Thoracic aorta (tissue), 2 donors: ENCODE measurements around the gene LAMC3. TPM values are rescaled to one million over a fixed set of nuclear protein-coding genes. Genes with fewer than 3 reads are reported as not detected.

ENCODE experiments used
- ATAC-seq: fragments of 150-250 bp; one replicate; pipeline ENCODE4 v1.8.0; 2017; ENCODE audit warnings: low read depth; ENCODE audit not compliant: insufficient number of reproducible peaks, low FRiP score
- DNase-seq: peaks from one replicate; pipeline ENCODE4 v3.0.0-alpha.2; 2020; ENCODE audit warnings: low spot score
- H3K27ac ChIP-seq, 2 donors: fragments of 200-600 bp; sonication (generic); 1 replicate in 1 of 2; 2 replicates in 1 of 2; pipeline ENCODE4 v1.5.1; 2016; ENCODE audit warnings: mild to moderate bottlenecking in 2 of 2, moderate library complexity in 2 of 2
- H3K27me3 ChIP-seq: fragments of 200-600 bp; sonication (generic); replicated peaks from 2 replicates; pipeline ENCODE4 v1.6.0; 2016; ENCODE audit warnings: mild to moderate bottlenecking; ENCODE audit not compliant: insufficient read depth
- H3K36me3 ChIP-seq: fragments of 200-600 bp; sonication (generic); one replicate; pipeline ENCODE4 v1.5.1; 2016
- H3K4me1 ChIP-seq, 2 donors: fragments of 200-600 bp; sonication (generic); 1 replicate in 1 of 2; 2 replicates in 1 of 2; pipeline versions ENCODE4 v1.5.1 to v1.6.0; 2016; ENCODE audit warnings: low read depth in 2 of 2, mild to moderate bottlenecking in 1 of 2; ENCODE audit not compliant: control insufficient read depth in 1 of 2
- H3K4me3 ChIP-seq: fragments of 200-600 bp; sonication (generic); 2 replicates; pipeline ENCODE4 v1.5.1; 2016; ENCODE audit warnings: mild to moderate bottlenecking
- H3K9me3 ChIP-seq: fragments of 200-600 bp; sonication (generic); 2 replicates; pipeline ENCODE4 v1.5.1; 2016
- CTCF ChIP-seq: fragments of 200-600 bp; sonication (generic); IDR thresholded peaks from one replicate; pipeline ENCODE4 v1.5.1; 2019; ENCODE audit warnings: antibody characterized with exemption
- total RNA-seq, 2 donors: library from RNA; depleted of rRNA; stranded (reverse); fragments of >200 nt; gene quantifications; one replicate each; pipeline versions ENCODE4 v1.1.0 to v1.2.3, GENCODE V29; 2016

The LAMC3 gene
- total RNA-seq, 2 donors from 2014 or later, result 0.54 to 2.8 TPM

DNA sequence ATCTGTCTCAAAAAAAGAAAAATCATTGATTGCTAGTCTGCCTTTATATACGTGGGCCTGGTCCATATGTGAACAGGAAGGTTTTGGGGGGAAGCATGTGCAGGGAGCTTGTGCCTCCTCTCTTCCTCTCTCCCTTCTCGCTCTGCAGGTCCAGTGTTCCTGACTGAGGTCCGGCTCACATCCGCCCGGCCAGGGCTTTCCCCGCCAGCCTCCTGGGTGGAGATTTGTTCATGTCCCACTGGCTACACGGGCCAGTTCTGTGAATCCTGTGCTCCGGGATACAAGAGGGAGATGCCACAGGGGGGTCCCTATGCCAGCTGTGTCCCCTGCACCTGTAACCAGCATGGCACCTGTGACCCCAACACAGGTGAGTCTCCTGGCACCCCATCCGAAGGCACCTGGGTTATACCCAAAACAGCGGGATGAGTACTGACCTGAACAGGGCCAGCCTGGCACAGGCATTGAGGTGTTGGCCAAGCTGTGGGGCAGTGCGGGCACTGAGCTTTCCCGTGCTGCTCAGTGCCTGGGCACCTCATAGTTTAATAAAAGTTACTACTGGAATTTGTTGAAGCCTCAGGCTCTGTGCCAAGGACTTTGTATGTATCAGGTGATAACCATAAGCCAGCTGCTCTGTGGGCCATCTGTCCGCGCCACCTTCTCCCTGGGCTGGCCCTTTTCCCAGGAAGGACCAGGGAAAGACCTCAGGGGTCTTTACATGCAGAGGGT is 48.0 kb downstream of the LAMC3 start:
- no peaks in the 10 kb centered on the region for H3K27me3 ChIP-seq
- no peak for DNase-seq
- H3K27ac ChIP-seq, result no peak overlapping the region
- no peak for ATAC-seq
- no peak overlapping the region for H3K4me3 ChIP-seq
- no peak for TF ChIP-seq CTCF
- H3K4me1 ChIP-seq, result no peaks in the 10 kb centered on the region
- no peaks in the 10 kb centered on the region for H3K36me3 ChIP-seq
- no peaks in the 10 kb centered on the region for H3K9me3 ChIP-seq

GRCh38 chr9:131060900-131061630 is 52.1 kb downstream of the LAMC3 start:
- Histone ChIP-seq H3K4me1 (no peaks in the 10 kb centered on the region), H3K9me3 (no peaks in the 10 kb centered on the region), H3K27ac (no peak overlapping the region), H3K27me3 (no peaks in the 10 kb centered on the region), H3K4me3 (no peak overlapping the region), H3K36me3 (no peaks in the 10 kb centered on the region)
- ATAC-seq (no peak), DNase-seq (no peak)
- TF ChIP-seq CTCF, result no peak

DNA sequence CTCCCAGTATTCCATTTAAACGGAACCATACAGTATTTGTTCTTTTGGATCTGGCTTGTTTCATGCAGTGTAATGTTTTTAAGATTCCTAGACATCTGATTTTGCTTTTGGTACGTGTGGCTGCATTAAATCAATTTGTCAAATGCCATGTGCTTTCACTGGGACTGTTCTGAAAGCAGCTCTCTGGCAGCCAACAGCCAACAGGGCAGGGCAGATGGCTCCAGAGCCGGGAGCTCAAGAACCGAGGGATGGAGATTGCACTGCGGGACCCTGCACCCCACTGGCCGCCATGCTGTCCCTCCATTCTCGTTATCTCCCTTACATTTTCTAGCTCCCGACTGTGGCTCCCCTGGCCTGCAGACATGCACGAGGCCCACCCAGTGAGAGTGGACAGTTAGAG is 54.0 kb downstream of the LAMC3 start:
- Histone ChIP-seq H3K9me3 (no peaks in the 10 kb centered on the region), H3K4me1 (no peaks in the 10 kb centered on the region), H3K36me3 (no peaks in the 10 kb centered on the region), H3K4me3 (no peak overlapping the region), H3K27me3 (no peaks in the 10 kb centered on the region), H3K27ac (no peak overlapping the region)
- TF ChIP-seq CTCF, result no peak
- DNase-seq, result no peak
- ATAC-seq, result no peak

DNA sequence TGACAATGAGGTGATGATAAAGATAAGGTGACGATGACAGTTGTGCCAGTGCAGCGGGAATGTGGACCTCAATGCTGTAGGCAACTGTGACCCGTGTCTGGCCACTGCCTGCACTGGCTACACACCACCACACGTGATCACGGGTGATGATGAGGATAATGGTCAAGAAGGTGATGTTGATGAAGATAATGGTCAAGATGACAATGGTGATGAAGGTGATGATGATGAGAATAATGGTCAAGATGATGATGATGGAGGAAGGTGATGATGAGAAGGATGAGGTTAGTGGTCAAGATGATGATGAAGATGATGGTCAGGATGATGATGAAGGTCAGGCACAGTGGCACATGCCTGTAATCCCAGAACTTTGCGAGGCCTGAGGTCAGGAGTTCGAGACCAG is 56.6 kb downstream of the LAMC3 start:
- DNase-seq, result no peak
- H3K9me3 ChIP-seq, result no peaks in the 10 kb centered on the region
- H3K36me3 ChIP-seq, result no peaks in the 10 kb centered on the region
- no peak for ATAC-seq
- no peak overlapping the region for H3K4me3 ChIP-seq
- no peak for TF ChIP-seq CTCF
- H3K27me3 ChIP-seq, result no peaks in the 10 kb centered on the region
- no peak overlapping the region for H3K27ac ChIP-seq
- H3K4me1 ChIP-seq, result no peaks in the 10 kb centered on the region

GRCh38 chr9:131067625-131068024 is 58.7 kb downstream of the LAMC3 start:
- Histone ChIP-seq H3K27me3 (no peaks in the 10 kb centered on the region), H3K27ac (no peak overlapping the region), H3K36me3 (no peaks in the 10 kb centered on the region), H3K9me3 (no peaks in the 10 kb centered on the region), H3K4me3 (no peak overlapping the region), H3K4me1 (no peaks in the 10 kb centered on the region)
- no peak for ATAC-seq
- DNase-seq, result no peak
- TF ChIP-seq CTCF, result no peak
